ENCODE results near the gene FLVCR2.

DNA sequence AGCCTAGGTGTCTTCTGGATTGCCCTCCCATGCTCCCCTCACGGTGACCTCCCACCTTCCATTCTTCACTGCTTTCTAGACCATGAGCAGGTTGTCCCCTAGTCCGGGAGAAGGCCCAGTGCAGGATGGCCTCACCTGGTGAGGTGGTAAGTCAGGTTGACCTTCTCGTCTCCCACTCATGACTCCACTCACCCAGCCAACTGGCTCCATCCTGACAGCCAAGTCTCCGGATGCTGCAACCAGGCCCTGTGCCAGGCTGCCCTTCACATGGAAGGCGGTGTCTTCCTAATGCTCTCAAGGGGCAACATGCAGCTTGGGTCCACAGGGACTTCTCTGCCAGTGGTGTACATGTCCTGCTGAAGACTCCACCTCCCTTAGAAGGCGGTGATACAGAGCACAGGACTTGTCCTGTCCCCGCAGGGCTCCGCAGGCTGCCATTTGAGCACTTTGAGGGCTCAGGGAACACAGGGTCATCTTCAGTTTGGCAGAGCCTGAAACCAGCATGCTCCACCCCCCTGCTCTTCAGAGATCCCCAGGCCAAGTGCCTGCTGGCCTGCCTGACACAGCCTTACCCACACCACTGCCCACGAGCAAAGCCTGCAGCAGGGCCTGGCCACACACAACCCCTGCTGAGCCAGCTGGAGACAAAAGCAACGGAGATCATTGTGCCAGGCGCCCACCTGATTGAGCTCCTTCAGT, 30.7 kb upstream of the FLVCR2 start:
- TF ChIP-seq EZH2 (IDR thresholded peaks at IDR 0.05; ENCODE audit: borderline replicate concordance, insufficient read depth, low read length, poor library complexity, severe bottlenecking) (no peak), SMC3 (conservative IDR thresholded peaks at IDR 0.05; ENCODE audit: poor library complexity) (no peak), POLR2AphosphoS5 (IDR thresholded peaks at IDR 0.05) (no peak), EP300 (conservative IDR thresholded peaks at IDR 0.05; ENCODE audit: poor library complexity, severe bottlenecking) (no peak), RAD21 (conservative IDR thresholded peaks at IDR 0.05) (no peak), TAF1 (IDR thresholded peaks at IDR 0.05; ENCODE audit: low read depth) (no peak), MXI1 (conservative IDR thresholded peaks at IDR 0.05; ENCODE audit: poor library complexity, severe bottlenecking) (no peak)
- TF ChIP-seq, protein P1, sequence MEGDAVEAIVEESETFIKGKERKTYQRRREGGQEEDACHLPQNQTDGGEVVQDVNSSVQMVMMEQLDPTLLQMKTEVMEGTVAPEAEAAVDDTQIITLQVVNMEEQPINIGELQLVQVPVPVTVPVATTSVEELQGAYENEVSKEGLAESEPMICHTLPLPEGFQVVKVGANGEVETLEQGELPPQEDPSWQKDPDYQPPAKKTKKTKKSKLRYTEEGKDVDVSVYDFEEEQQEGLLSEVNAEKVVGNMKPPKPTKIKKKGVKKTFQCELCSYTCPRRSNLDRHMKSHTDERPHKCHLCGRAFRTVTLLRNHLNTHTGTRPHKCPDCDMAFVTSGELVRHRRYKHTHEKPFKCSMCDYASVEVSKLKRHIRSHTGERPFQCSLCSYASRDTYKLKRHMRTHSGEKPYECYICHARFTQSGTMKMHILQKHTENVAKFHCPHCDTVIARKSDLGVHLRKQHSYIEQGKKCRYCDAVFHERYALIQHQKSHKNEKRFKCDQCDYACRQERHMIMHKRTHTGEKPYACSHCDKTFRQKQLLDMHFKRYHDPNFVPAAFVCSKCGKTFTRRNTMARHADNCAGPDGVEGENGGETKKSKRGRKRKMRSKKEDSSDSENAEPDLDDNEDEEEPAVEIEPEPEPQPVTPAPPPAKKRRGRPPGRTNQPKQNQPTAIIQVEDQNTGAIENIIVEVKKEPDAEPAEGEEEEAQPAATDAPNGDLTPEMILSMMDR (IDR thresholded peaks at IDR 0.05; ENCODE audit: poor library complexity, severe bottlenecking) = no peak
- TF ChIP-seq, protein P2, sequence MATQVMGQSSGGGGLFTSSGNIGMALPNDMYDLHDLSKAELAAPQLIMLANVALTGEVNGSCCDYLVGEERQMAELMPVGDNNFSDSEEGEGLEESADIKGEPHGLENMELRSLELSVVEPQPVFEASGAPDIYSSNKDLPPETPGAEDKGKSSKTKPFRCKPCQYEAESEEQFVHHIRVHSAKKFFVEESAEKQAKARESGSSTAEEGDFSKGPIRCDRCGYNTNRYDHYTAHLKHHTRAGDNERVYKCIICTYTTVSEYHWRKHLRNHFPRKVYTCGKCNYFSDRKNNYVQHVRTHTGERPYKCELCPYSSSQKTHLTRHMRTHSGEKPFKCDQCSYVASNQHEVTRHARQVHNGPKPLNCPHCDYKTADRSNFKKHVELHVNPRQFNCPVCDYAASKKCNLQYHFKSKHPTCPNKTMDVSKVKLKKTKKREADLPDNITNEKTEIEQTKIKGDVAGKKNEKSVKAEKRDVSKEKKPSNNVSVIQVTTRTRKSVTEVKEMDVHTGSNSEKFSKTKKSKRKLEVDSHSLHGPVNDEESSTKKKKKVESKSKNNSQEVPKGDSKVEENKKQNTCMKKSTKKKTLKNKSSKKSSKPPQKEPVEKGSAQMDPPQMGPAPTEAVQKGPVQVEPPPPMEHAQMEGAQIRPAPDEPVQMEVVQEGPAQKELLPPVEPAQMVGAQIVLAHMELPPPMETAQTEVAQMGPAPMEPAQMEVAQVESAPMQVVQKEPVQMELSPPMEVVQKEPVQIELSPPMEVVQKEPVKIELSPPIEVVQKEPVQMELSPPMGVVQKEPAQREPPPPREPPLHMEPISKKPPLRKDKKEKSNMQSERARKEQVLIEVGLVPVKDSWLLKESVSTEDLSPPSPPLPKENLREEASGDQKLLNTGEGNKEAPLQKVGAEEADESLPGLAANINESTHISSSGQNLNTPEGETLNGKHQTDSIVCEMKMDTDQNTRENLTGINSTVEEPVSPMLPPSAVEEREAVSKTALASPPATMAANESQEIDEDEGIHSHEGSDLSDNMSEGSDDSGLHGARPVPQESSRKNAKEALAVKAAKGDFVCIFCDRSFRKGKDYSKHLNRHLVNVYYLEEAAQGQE (IDR thresholded peaks at IDR 0.05; ENCODE audit: borderline replicate concordance) = no peak

Measured in neural cell (in vitro differentiated cells).